C4-2B (cell line): ENCODE results near the gene PLEKHA1.

Experiments
- H3K27ac ChIP-seq: fragments of 450-650 bp; 2 replicates; pipeline ENCODE4 v1.5.1; 2017
- ZFX ChIP-seq: fragments of 450-650 bp; IDR thresholded peaks from 2 replicates; pipeline ENCODE4 v1.6.1; 2017
- TF ChIP-seq, protein P1 (sequence below): fragments of 450-650 bp; conservative IDR thresholded peaks from 2 replicates; pipeline ENCODE4 v1.5.1; 2017; ENCODE audit warnings: mild to moderate bottlenecking

PLEKHA1 gene

DNA sequence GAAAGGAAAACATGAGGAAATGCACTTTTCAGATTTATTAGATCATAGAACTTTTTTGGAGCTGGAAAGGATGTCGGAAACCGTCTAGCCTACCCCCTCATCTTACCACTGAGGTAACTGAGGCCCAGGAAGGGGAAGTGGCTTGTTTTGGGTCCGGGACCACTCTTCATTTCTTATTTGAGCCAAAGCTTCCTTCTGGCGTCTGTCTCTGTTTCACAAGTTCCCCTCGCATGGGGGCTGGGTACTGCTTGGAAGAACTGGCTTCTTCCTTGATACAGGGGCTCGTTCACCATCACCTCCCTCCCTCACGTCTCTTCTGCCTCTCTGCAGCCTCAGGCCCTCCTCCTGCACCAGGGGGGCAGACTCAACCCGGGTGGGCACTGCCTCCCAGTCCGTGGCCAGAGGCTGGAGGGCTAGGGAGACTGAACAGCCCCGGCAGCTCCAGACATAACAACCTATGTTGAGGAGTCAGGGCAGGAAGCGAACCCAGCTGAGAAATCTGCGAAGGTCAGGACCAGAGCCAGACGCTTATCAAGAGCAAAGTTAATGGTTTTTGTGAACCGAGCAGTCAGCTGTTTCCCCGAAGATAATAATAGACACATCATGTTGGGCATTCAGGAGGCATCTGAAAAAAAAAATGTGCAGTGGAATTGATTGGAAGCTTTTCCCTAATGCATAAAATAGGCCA, 99.8 kb downstream of the PLEKHA1 start:
- no peak for TF ChIP-seq ZFX
- TF ChIP-seq, protein P1, sequence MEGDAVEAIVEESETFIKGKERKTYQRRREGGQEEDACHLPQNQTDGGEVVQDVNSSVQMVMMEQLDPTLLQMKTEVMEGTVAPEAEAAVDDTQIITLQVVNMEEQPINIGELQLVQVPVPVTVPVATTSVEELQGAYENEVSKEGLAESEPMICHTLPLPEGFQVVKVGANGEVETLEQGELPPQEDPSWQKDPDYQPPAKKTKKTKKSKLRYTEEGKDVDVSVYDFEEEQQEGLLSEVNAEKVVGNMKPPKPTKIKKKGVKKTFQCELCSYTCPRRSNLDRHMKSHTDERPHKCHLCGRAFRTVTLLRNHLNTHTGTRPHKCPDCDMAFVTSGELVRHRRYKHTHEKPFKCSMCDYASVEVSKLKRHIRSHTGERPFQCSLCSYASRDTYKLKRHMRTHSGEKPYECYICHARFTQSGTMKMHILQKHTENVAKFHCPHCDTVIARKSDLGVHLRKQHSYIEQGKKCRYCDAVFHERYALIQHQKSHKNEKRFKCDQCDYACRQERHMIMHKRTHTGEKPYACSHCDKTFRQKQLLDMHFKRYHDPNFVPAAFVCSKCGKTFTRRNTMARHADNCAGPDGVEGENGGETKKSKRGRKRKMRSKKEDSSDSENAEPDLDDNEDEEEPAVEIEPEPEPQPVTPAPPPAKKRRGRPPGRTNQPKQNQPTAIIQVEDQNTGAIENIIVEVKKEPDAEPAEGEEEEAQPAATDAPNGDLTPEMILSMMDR, result no peak
- no peak overlapping the region for H3K27ac ChIP-seq

DNA sequence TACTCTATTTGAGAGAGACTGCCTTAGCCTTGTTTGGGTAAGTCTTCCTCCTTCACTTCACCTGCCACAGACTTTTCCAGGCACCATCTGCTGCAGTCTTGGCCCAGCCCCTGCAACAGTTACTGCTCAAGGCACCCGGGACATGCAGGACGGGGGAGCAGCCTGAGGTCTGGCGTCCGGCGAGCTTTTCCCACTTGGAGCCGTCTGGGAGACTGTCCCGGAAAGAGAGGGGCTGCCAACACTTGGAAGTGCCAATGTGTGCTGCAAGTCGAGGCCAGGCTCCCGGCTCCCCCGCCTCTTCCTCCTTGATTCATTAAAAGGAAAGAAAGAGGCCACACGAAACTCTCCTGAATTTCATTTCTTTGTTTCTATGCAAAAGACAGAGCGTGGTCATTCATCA, 100.6 kb downstream of the PLEKHA1 start:
- TF ChIP-seq ZFX, result no peak
- TF ChIP-seq, protein P1, result no peak
- no peak overlapping the region for H3K27ac ChIP-seq

DNA sequence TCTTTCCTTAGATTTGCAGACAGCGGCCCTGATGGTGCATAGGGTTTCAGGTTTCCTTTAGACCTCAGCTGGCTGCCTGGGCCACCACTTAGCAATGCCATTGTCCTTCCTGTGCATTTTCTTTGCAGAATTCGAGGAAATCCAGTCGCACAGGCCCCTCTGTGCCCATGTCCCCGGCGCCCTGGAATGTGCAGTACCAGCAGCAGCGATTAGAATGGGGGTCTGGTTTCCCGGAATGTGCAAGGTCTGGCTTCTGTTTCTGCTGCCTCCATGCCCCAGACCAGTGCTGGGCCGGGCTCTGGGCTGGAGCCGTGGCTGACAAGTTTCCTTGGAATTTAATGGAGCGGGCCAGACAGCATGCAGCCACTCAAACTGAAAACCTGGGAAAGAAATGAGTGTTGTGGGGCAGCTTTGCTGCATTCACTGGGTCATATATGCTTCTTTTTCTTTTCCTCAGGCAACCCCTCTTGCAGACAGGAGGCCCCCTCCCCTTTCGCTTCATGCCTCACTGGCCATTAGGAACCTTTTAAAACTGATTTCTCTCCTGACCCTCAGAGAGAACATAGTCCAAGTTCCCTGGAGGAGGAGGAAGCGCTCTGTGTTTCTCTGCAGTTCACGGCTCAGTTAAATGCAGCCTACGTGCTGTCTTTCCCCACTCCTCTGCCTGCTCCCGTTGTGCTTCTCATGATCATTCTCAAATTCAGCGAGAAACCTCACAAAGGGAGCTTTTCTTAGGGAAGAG, 101.3 kb downstream of the PLEKHA1 start:
- TF ChIP-seq, protein P1, result no peak
- TF ChIP-seq ZFX, result no peak
- no peak overlapping the region for H3K27ac ChIP-seq

DNA sequence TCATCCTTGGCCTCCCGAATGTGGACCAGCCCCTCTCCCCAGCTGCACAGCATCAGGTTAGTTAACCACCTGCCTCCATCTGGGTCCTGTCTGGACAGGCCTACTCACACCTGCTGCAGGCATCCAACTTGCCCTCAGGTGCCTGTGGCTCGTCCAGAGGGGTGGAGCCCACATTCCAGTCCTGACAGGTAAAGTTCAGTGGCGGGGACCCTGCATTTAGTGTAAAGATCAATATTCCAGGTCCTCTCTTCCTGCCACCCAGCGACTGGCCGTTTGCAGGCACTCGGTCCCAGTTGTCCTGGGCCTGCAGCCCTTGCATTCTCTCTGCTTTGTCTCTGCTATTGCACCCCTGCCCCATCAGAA, 101.8 kb downstream of the PLEKHA1 start:
- TF ChIP-seq, protein P1, result no peak
- TF ChIP-seq ZFX, result no peak
- H3K27ac ChIP-seq, result no peak overlapping the region

DNA sequence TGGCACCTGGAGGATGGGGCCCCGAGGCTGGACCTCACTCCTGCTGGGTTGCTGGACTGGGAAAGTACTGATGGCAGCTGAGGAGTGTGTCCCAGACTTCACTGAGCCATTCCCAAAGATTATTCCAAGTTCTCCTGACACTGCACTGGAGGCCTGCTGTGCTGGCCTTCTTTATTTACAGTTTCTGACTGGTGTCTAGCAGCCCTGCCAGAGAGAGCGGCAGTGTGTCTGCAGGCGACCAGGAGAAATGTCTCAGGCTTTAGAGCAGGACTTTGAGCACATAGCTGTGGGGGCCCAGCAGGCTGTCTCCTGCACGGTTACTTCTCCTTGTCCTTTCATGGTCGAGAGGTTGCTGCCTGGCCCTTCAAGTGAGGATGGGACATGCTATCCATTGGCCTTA, 102.9 kb downstream of the PLEKHA1 start:
- TF ChIP-seq ZFX, result no peak
- TF ChIP-seq, protein P1, result no peak
- H3K27ac ChIP-seq, result no peak overlapping the region

DNA sequence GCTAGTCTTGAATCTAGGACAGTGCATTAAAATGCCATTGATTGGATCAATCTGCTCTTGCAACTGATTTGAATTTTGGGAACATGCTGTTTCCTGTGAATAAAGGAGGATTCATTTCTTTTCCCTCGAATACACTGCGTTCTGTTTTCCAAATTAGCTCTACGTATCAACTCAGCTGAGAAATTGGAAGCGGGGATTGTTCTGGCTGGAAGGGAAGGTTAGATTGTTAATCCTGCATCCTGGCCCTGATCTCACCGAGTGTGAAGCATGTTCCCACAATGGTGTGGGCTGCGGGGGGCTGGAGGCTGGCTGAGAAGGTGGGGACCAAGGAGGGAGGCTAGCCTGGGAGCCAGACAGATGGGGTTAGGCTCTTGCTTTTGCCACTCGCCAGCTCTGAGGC, 104.5 kb downstream of the PLEKHA1 start:
- no peak for TF ChIP-seq ZFX
- H3K27ac ChIP-seq, result no peak overlapping the region

DNA sequence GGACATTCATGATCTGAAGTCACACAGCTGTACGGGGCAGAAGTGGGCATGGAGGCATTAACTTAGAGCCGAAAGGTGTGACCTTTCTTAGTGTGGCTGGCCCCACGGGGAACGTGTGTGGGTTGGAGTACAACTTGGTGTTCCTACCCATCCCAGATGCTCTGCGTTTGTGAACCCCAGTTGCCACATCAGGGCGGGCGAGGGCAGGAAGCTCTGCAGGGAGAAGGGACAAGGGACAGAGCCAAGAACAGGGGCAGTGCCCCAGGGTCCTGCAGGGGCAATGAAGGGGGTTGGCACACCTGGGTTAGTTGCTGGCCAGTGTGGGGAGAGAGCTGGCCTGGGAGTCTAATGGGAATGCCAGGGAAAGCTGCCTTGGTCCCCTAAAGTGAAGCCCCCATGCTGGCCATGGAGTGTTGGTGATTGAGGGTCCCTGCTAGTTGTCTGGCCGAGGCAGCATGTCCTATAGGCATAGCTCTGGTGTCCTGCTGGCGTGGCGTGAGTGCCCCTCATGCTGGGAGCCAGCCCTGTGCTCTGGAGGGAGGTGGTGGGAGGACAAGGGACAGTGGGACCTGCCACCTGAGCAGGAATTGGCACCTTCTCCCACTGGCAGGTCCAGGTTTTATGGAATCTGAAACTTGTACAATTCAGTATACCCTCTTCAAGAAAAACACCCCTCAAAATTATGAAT, 105.8 kb downstream of the PLEKHA1 start:
- no peak overlapping the region for H3K27ac ChIP-seq
- no peak for TF ChIP-seq ZFX
- TF ChIP-seq, protein P1, result no peak
